Glutamatergic neuron (in vitro differentiated cells): Measurements from ENCODE around the gene SLAMF7. TPM values are rescaled to one million over a fixed set of nuclear protein-coding genes. Genes with fewer than 3 reads are reported as not detected.

ENCODE experiments used
- DNase-seq: peaks from one replicate; pipeline ENCODE4 v3.0.0; 2022
- H3K27ac Mint-ChIP-seq: one replicate; pipeline ENCODE4 v1.8.0; 2020; ENCODE audit warnings: mild to moderate bottlenecking, mixed read lengths, inconsistent platforms; ENCODE audit not compliant: unreplicated experiment
- H3K27me3 Mint-ChIP-seq: one replicate; pipeline ENCODE4 v1.8.0; 2020; ENCODE audit warnings: mild to moderate bottlenecking, moderate library complexity, mixed read lengths, inconsistent platforms; ENCODE audit not compliant: unreplicated experiment
- H3K36me3 Mint-ChIP-seq: one replicate; pipeline ENCODE4 v1.8.0; 2020; ENCODE audit warnings: mild to moderate bottlenecking, mixed read lengths, inconsistent platforms; ENCODE audit not compliant: unreplicated experiment
- H3K4me1 Mint-ChIP-seq: one replicate; pipeline ENCODE4 v1.8.0; 2020; ENCODE audit warnings: mild to moderate bottlenecking, low read depth, mixed read lengths, inconsistent platforms; ENCODE audit not compliant: unreplicated experiment
- H3K4me3 Mint-ChIP-seq: one replicate; pipeline ENCODE4 v1.8.0; 2020; ENCODE audit warnings: mild to moderate bottlenecking, mixed read lengths, inconsistent platforms; ENCODE audit not compliant: unreplicated experiment
- H3K9me3 Mint-ChIP-seq: one replicate; pipeline ENCODE4 v1.8.0; 2020; ENCODE audit warnings: mild to moderate bottlenecking, moderate library complexity, mixed read lengths, inconsistent platforms; ENCODE audit not compliant: unreplicated experiment
- CTCF ChIP-seq: fragments of 200-600 bp; sonication (generic); IDR thresholded peaks from one replicate; pipeline ENCODE4 v1.5.0; 2021; ENCODE audit not compliant: partially characterized antibody, unreplicated experiment
- total RNA-seq: library from RNA; stranded (reverse); fragmentation: NEBNext Ultra II Directional; extraction: Animal tissue kit (Norgen Biotek cat#: 25700); gene quantifications from one replicate; pipeline ENCODE4 v1.2.1, GENCODE V29; 2021; ENCODE audit not compliant: unreplicated experiment

Gene SLAMF7
- total RNA-seq, 1 donor from 2014 or later: not detected

- H3K9me3 Mint-ChIP-seq: no peaks in the 10 kb centered on the region
- no peaks in the 10 kb centered on the region for H3K36me3 Mint-ChIP-seq
- no peak overlapping the region for H3K27ac Mint-ChIP-seq
- H3K4me3 Mint-ChIP-seq: no peak overlapping the region
- no peak for TF ChIP-seq CTCF
- DNase-seq: no peak
- peaks cover 5% of the 10 kb centered on the region for H3K27me3 Mint-ChIP-seq
- no peaks in the 10 kb centered on the region for H3K4me1 Mint-ChIP-seq
Measured at GRCh38 chr1:160800142-160800541, 61.1 kb downstream of the SLAMF7 start.

DNA sequence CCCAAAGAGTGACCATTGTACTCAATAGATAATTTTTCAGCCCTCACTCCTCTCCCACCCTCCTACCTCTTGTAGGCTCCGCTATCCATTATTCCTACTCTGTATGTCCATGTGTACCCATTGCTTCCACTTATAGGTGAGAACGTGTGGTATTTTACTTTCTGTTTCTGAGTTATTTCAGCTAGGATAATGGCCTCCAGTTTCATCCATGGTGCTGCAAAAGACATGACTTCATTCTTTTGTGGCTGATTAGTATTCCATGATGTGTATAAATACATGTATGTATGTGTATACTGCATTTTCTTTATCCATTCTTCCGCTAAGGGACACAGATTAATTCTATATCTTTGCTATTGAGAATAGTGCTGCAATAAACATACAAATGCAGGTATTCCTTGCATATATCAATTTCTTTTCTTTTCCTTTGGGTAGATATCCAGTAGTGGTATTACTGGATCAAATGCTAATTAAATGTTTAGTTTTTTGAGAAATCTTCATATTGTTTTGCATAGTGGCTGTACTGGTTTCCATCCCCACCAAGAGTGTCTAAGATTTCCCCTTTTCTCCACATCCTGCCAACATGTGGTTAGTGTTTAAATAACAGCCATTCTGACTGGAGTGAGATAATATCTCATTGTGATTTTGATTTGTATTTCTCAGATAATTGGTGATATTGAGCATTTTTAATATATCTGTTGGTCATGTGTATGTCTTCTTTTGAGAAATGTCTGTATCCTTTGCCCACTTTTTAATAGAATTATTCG lies 61.8 kb downstream of the SLAMF7 start:
- Mint-ChIP-seq H3K9me3 (no peaks in the 10 kb centered on the region), H3K4me1 (no peaks in the 10 kb centered on the region), H3K27me3 (peaks cover 5% of the 10 kb centered on the region), H3K27ac (no peak overlapping the region), H3K36me3 (no peaks in the 10 kb centered on the region), H3K4me3 (no peak overlapping the region)
- no peak for DNase-seq
- TF ChIP-seq CTCF: no peak

- peaks cover 3% of the 10 kb centered on the region for H3K27me3 Mint-ChIP-seq
- DNase-seq: no peak
- H3K36me3 Mint-ChIP-seq: peaks cover 3% of the 10 kb centered on the region
Measured at GRCh38 chr1:160801836-160802580, 63.0 kb downstream of the SLAMF7 start.

More at GRCh38 chr1:160801836-160802580, 63.0 kb downstream of the SLAMF7 start:
- no peak for TF ChIP-seq CTCF
- no peak overlapping the region for H3K4me3 Mint-ChIP-seq
- no peak overlapping the region for H3K27ac Mint-ChIP-seq
- no peaks in the 10 kb centered on the region for H3K4me1 Mint-ChIP-seq
- H3K9me3 Mint-ChIP-seq: peaks cover 3% of the 10 kb centered on the region

Other genes starting within 250 kb of the SLAMF7 start
- not detected for gene SLAMF6, start 216.0 kb upstream of the SLAMF7 start, total RNA-seq
- not detected for gene CD84, start 159.8 kb upstream of the SLAMF7 start, total RNA-seq
- gene SLAMF1, start 92.2 kb upstream of the SLAMF7 start, total RNA-seq: not detected
- not detected for gene CD48, start 27.4 kb upstream of the SLAMF7 start, total RNA-seq
- not detected for gene LY9, start 56.9 kb downstream of the SLAMF7 start, total RNA-seq
- not detected for gene CD244, start 123.6 kb downstream of the SLAMF7 start, total RNA-seq
- not detected for gene ITLN1, start 145.9 kb downstream of the SLAMF7 start, total RNA-seq
- not detected for gene ITLN2, start 215.6 kb downstream of the SLAMF7 start, total RNA-seq